Psoas muscle (tissue), 8 donors: ENCODE data around the gene LRRC3B. TPM values are rescaled to one million over a fixed set of nuclear protein-coding genes. Genes with fewer than 3 reads are reported as not detected.

ENCODE experiments used
- ATAC-seq, 4 donors: fragments of 200-7000 bp; cut with Tn5 transposase; one replicate each; pipeline ENCODE4 v1.9.1; 2020; ENCODE audit warnings: moderate library complexity in 3 of 4, mild to moderate bottlenecking in 2 of 4
- DNase-seq, 2 donors: peaks; one replicate each; pipeline ENCODE4 v3.0.0-alpha.2; 2020
- H3K27ac ChIP-seq: fragments of 200-600 bp; one replicate; pipeline ENCODE4 v1.8.0; 2022
- H3K27me3 ChIP-seq, 3 donors: fragments of 200-600 bp in 1 of 3; one replicate each; pipeline versions ENCODE4 v1.6.1 to v1.8.0; 2013 to 2022; ENCODE audit warnings: low read length in 2 of 3, mild to moderate bottlenecking in 2 of 3, moderate library complexity in 1 of 3; ENCODE audit not compliant: insufficient read depth in 3 of 3
- H3K36me3 ChIP-seq, 2 donors: fragments of 200-600 bp in 1 of 2; one replicate each; pipeline versions ENCODE4 v1.6.1 to v1.8.0; 2013 to 2022; ENCODE audit warnings: low read depth in 1 of 2, mild to moderate bottlenecking in 1 of 2, moderate library complexity in 1 of 2; ENCODE audit not compliant: insufficient read depth in 1 of 2
- H3K4me1 ChIP-seq: fragments of 200-600 bp; one replicate; pipeline ENCODE4 v1.8.0; 2022
- H3K4me3 ChIP-seq: fragments of 200-600 bp; one replicate; pipeline ENCODE4 v1.8.0; 2022; ENCODE audit warnings: mild to moderate bottlenecking
- H3K9me3 ChIP-seq: fragments of 200-600 bp; one replicate; pipeline ENCODE4 v1.8.0; 2022
- CTCF ChIP-seq: fragments of 200-600 bp; IDR thresholded peaks from one replicate; pipeline ENCODE4 v1.8.0; 2022; ENCODE audit warnings: antibody characterized with exemption
- WGBS, 3 donors: extraction: QIAGEN DNeasy Blood & Tissue Kit; methylation state at CpG; one replicate each; pipeline versions ENCODE4 v1.1.6 to v1.1.7; 2013; 5-methylcytosine and 5-hydroxymethylcytosine counted together
- intact Hi-C, 2 donors: fragments of 100-400 bp; cut with DNase I; formaldehyde crosslinking; loops; one replicate each; pipeline versions ENCODE4 v1.11.0 to v1.14.2; 2022
- polyA plus RNA-seq, 3 donors: library from polyadenylated mRNA; stranded (reverse); fragments of 200-250 nt; gene quantifications; one replicate each; pipeline ENCODE4 v1.2.3, GENCODE V29; 2013
- total RNA-seq, 4 donors: library from RNA; stranded (reverse); fragmentation: NEBNext Ultra II Directional in 2 of 4; extraction: Animal tissue kit (Norgen Biotek cat#: 25700) in 2 of 4; gene quantifications; one replicate each; pipeline versions ENCODE4 v1.2.1 to v1.2.4, GENCODE V29; 2021 to 2023
- donor health status: healthy with polysubstance abuse.
- donor health status: DM: no; HTN: no; CAD: no; lungs with moderate emphysema.
- donor health status: Bipolar disorder and iron deficiency.
- donor health status: healthy.
- donor health status: DM: yes; HTN: yes; CAD: no.
- donor health status: DM: no; HTN: no; CAD: no.
- donor health status: DM: no; HTN: no; CAD: no.
- donor health status: DM: yes; HTN: yes; CAD: no.

LRRC3B gene
- total and polyA plus RNA-seq, 7 donors: 0.05 to 3.2 (median 1.1) TPM

GRCh38 chr3:26621906-26622620, 509 bp upstream of the LRRC3B start:
- Histone ChIP-seq H3K9me3 (no peaks in the 10 kb centered on the region), H3K4me3 (peak overlapping the region; percentile 73), H3K36me3 (no peaks in the 10 kb centered on the region), H3K4me1 (no peaks in the 10 kb centered on the region), H3K27ac (peak overlapping the region; percentile 57), H3K27me3 (peaks cover 0 to 27% (median 0%) of the 10 kb centered on the region in 3 donors)
- no peak for TF ChIP-seq CTCF
- DNase-seq: no peak
- intact Hi-C loops: no loop called here
- 17 to 21% (median 19%) methylated on average over 25 of the region's 25 CpGs for WGBS, 3 donors
- ATAC-seq: no peak

GRCh38 chr3:26623419-26624208, 1.0 kb downstream of the LRRC3B start:
- ATAC-seq (peak in 2 of 4 donors; percentile 14 to 40), DNase-seq (peak in 1 of 2 donors; percentile 45)
- 4 to 16% (median 7%) methylated on average over 33 of the region's 33 CpGs for WGBS, 3 donors
- Histone ChIP-seq H3K27me3 (peaks cover 0 to 27% (median 0%) of the 10 kb centered on the region in 3 donors), H3K27ac (no peak overlapping the region), H3K4me3 (peak overlapping the region; percentile 73), H3K9me3 (no peaks in the 10 kb centered on the region), H3K4me1 (no peaks in the 10 kb centered on the region), H3K36me3 (no peaks in the 10 kb centered on the region)
- intact Hi-C loops: no loop called here
- no peak for TF ChIP-seq CTCF

GRCh38 chr3:26624209-26624765, 1.7 kb downstream of the LRRC3B start:
- peak overlapping the region; percentile 73 for H3K4me3 ChIP-seq
- TF ChIP-seq CTCF: no peak
- ATAC-seq (no peak), DNase-seq (peak in 1 of 2 donors; percentile 26)
- no peaks in the 10 kb centered on the region for H3K4me1 ChIP-seq
- intact Hi-C loops: no loop called here
- no peak overlapping the region for H3K27ac ChIP-seq
- H3K36me3 ChIP-seq: no peaks in the 10 kb centered on the region
- H3K27me3 ChIP-seq: peaks cover 0 to 27% (median 0%) of the 10 kb centered on the region in 3 donors
- WGBS, 3 donors: 47 to 57% (median 56%) methylated on average over 28 of the region's 28 CpGs
- no peaks in the 10 kb centered on the region for H3K9me3 ChIP-seq

- intact Hi-C loops: no loop called here
- Histone ChIP-seq H3K4me3 (no peak overlapping the region), H3K27ac (no peak overlapping the region), H3K9me3 (no peaks in the 10 kb centered on the region), H3K4me1 (no peaks in the 10 kb centered on the region), H3K36me3 (no peaks in the 10 kb centered on the region), H3K27me3 (peaks cover 0 to 27% (median 0%) of the 10 kb centered on the region in 3 donors)
- WGBS, 3 donors: 81 to 88% (median 83%) methylated on average over 13 of the region's 13 CpGs
- no peak for TF ChIP-seq CTCF
- DNase-seq (peak in 1 of 2 donors; percentile 34), ATAC-seq (no peak)
Measured at GRCh38 chr3:26625187-26625586, 2.6 kb downstream of the LRRC3B start.
